ENCODE data around the gene P2RY13.

P2RY13 gene

GRCh38 chr3:151319628-151320027 is 9.7 kb downstream of the P2RY13 start:
- DNase-seq, result no peak

GRCh38 chr3:151318991-151319390 is 10.4 kb downstream of the P2RY13 start:
- no peak for DNase-seq

GRCh38 chr3:151318313-151318712 is 11.0 kb downstream of the P2RY13 start:
- DNase-seq, result no peak

GRCh38 chr3:151316267-151316991 is 12.9 kb downstream of the P2RY13 start, which contains the start of gene GPR87:
Gene GPR87, minus strand, starts transcription at chr3:151316820. Its CDS starts 16,720 bp downstream, at chr3:151300100.
- DNase-seq, result no peak

GRCh38 chr3:151315846-151316245 is 13.5 kb downstream of the P2RY13 start:
- DNase-seq, result no peak

GRCh38 chr3:151315136-151315535 is 14.2 kb downstream of the P2RY13 start:
- no peak for DNase-seq

- DNase-seq, result no peak
Observed at GRCh38 chr3:151314593-151314992, 14.8 kb downstream of the P2RY13 start.

- DNase-seq, result no peak
Observed at GRCh38 chr3:151314137-151314536, 15.2 kb downstream of the P2RY13 start.

- no peak for DNase-seq
Observed at GRCh38 chr3:151312972-151313371, 16.4 kb downstream of the P2RY13 start.

- no peak for DNase-seq
Observed at GRCh38 chr3:151309566-151309965, 19.8 kb downstream of the P2RY13 start.

- no peak for DNase-seq
Observed at GRCh38 chr3:151307583-151308488, 21.5 kb downstream of the P2RY13 start.

- DNase-seq, result no peak
Observed at GRCh38 chr3:151307131-151307530, 22.2 kb downstream of the P2RY13 start.

- no peak for DNase-seq
Observed at GRCh38 chr3:151306168-151306810, 23.1 kb downstream of the P2RY13 start.

- DNase-seq, result no peak
Observed at GRCh38 chr3:151305775-151306151, 23.6 kb downstream of the P2RY13 start.

GRCh38 chr3:151305060-151305774 is 24.1 kb downstream of the P2RY13 start:
- DNase-seq, result no peak

GRCh38 chr3:151303751-151304150 is 25.6 kb downstream of the P2RY13 start:
- no peak for DNase-seq

GRCh38 chr3:151301787-151302186 is 27.6 kb downstream of the P2RY13 start:
- no peak for DNase-seq

GRCh38 chr3:151300539-151300938 is 28.8 kb downstream of the P2RY13 start:
- no peak for DNase-seq

- no peak for DNase-seq
Observed at GRCh38 chr3:151299006-151299405, 30.3 kb downstream of the P2RY13 start.

- no peak for DNase-seq
Observed at GRCh38 chr3:151297429-151297828, 31.9 kb downstream of the P2RY13 start.

GRCh38 chr3:151296226-151296625 is 33.1 kb downstream of the P2RY13 start:
- DNase-seq, result no peak

GRCh38 chr3:151293127-151293526 is 36.2 kb downstream of the P2RY13 start:
- no peak for DNase-seq

- DNase-seq, result no peak
Observed at GRCh38 chr3:151290673-151291072, 38.7 kb downstream of the P2RY13 start.
